K562 (cell line): ENCODE data around the gene TIGD7. TPM values are rescaled to one million over a fixed set of nuclear protein-coding genes. Genes with fewer than 3 reads are reported as not detected.

Experiments used
- ATAC-seq: fragments of 200-7000 bp; cut with Tn5 transposase; 3 replicates; pipeline ENCODE4 v1.9.1; 2020; ENCODE audit warnings: moderate library complexity
- BruUV-seq: library from RNA; stranded (reverse); fragments of 400-500 nt; replicated peaks from 2 replicates; lab custom pipeline; 2021; lab: Mats Ljungman, UMichigan
- CTCF ChIA-PET: fragments of 300-600 bp; formaldehyde crosslinking; extraction: SDS; loops from one replicate; lab custom pipeline; 2021; ENCODE audit warnings: low intra/inter-chr PET ratio; lab: Yijun Ruan, JAX
- POLR2A ChIA-PET: fragments of 300-600, 350-650 bp; sonication (Branson Sonifier 250); formaldehyde crosslinking; extraction: SDS; loops from one replicate; lab custom pipeline; 2021; ENCODE audit warnings: antibody characterized with exemption, inconsistent platforms; lab: Yijun Ruan, JAX
- DNase-seq, 4 experiments: peaks; one replicate each; pipeline versions ENCODE4 v3.0.0 to v3.0.0-alpha.2; 2011 to 2018; ENCODE audit warnings: low spot score in 3 of 4, mixed read lengths in 3 of 4; ENCODE audit errors: extremely low read depth in 1 of 4
- FAIRE-seq: peaks from 2 replicates; lab custom pipeline; 2011; peaks lifted over from hg19 to GRCh38; lab: Jason Lieb, UNC
- H2AFZ ChIP-seq: 2 replicates; pipeline ENCODE4 v1.6.0; 2011; ENCODE audit warnings: low read depth, low read length, control low read depth, inconsistent platforms
- H3K27ac ChIP-seq: fragments of 200-600 bp; 3 replicates; pipeline ENCODE4 v1.8.0; 2011; ENCODE audit warnings: low read depth, mild to moderate bottlenecking, control low read depth, inconsistent platforms, low read length, moderate library complexity, mixed read lengths; ENCODE audit errors: extremely low read depth
- H3K27me3 ChIP-seq, 2 experiments: fragments of 300-600 bp in 1 of 2; 2 replicates in 1 of 2; 3 replicates in 1 of 2; pipeline versions ENCODE4 v1.6.0 to v1.8.0; 2011; ENCODE audit warnings: inconsistent platforms in 2 of 2, low read length in 2 of 2, mild to moderate bottlenecking in 1 of 2, mixed read lengths in 1 of 2, moderate library complexity in 1 of 2; ENCODE audit not compliant: control insufficient read depth in 2 of 2, insufficient read depth in 2 of 2
- H3K36me3 ChIP-seq: fragments of 300-600 bp; 3 replicates; pipeline ENCODE4 v1.8.0; 2011; ENCODE audit warnings: mild to moderate bottlenecking, low read length, inconsistent platforms; ENCODE audit not compliant: control insufficient read depth, insufficient read depth
- H3K4me1 ChIP-seq, 2 experiments: fragments of 200-600 bp in 1 of 2; replicated peaks in 1 of 2; 2 replicates in 1 of 2; 3 replicates in 1 of 2; pipeline versions ENCODE4 v1.5.1 to v1.8.0; 2011; ENCODE audit warnings: inconsistent platforms in 2 of 2, low read length in 2 of 2, mild to moderate bottlenecking in 1 of 2, mixed read lengths in 1 of 2, moderate library complexity in 1 of 2; ENCODE audit not compliant: control insufficient read depth in 2 of 2, insufficient read depth in 2 of 2
- H3K4me2 ChIP-seq: 2 replicates; pipeline ENCODE4 v1.6.1; 2011; ENCODE audit warnings: low read length, control low read depth, inconsistent platforms, mixed read lengths; ENCODE audit not compliant: insufficient read depth
- H3K4me3 ChIP-seq: fragments of 200-600 bp; sonication (generic), shearing (Covaris generic); 2 replicates; pipeline ENCODE4 v1.5.1; 2016; ENCODE audit warnings: control low read depth, inconsistent platforms
- H3K79me2 ChIP-seq: fragments of 200-600 bp; 3 replicates; pipeline ENCODE4 v1.8.0; 2011; ENCODE audit warnings: low read length, inconsistent platforms; ENCODE audit not compliant: control insufficient read depth, insufficient read depth
- H3K9ac ChIP-seq, 2 experiments: 2 replicates each; pipeline versions ENCODE4 v1.6.0 to v1.6.1; 2011; ENCODE audit warnings: low read depth in 2 of 2, low read length in 2 of 2, control low read depth in 1 of 2, inconsistent platforms in 1 of 2, mild to moderate bottlenecking in 1 of 2, mixed read lengths in 1 of 2; ENCODE audit not compliant: insufficient read depth in 1 of 2
- H3K9me1 ChIP-seq: one replicate; pipeline ENCODE4 v1.6.0; 2011; ENCODE audit warnings: inconsistent platforms, mild to moderate bottlenecking, low read length, moderate library complexity; ENCODE audit not compliant: control insufficient read depth, insufficient read depth
- H3K9me3 ChIP-seq: replicated peaks from 2 replicates; pipeline ENCODE4 v1.5.1; 2011; ENCODE audit warnings: low read depth, low read length, inconsistent platforms; ENCODE audit not compliant: control insufficient read depth, insufficient read depth
- H4K20me1 ChIP-seq: replicated peaks from 2 replicates; pipeline ENCODE4 v1.6.1; 2011; ENCODE audit warnings: low read length, inconsistent platforms, mixed read lengths; ENCODE audit not compliant: control insufficient read depth, insufficient read depth
- ETS1 ChIP-seq: conservative IDR thresholded peaks from 2 replicates; pipeline ENCODE4 v1.6.1; 2011; ENCODE audit warnings: low read depth, mild to moderate bottlenecking, low read length; ENCODE audit not compliant: control insufficient read depth
- ETV5 ChIP-seq: sonication (generic); formaldehyde crosslinking; IDR thresholded peaks from 2 replicates; pipeline ENCODE4 v1.4.0; 2020; ENCODE audit warnings: low read depth, mild to moderate bottlenecking, missing genetic modification reagents
- HNRNPUL1 ChIP-seq: fragments of 200-400 bp; formaldehyde crosslinking; IDR thresholded peaks from 2 replicates; pipeline ENCODE4 v1.6.1; 2017; ENCODE audit warnings: low read length
- LCOR ChIP-seq: sonication (generic); formaldehyde crosslinking; IDR thresholded peaks from 2 replicates; pipeline ENCODE4 v1.8.0; 2022; ENCODE audit warnings: mild to moderate bottlenecking, missing genetic modification reagents
- MAZ ChIP-seq, 2 experiments: fragments of 450-650 bp in 1 of 2; sonication (generic) in 1 of 2; formaldehyde crosslinking; IDR thresholded peaks in 1 of 2; conservative IDR thresholded peaks in 1 of 2; 2 replicates each; pipeline versions ENCODE4 v1.4.0 to v1.5.0; 2020; ENCODE audit warnings: mild to moderate bottlenecking in 1 of 2, missing genetic modification reagents in 1 of 2
- MBD1 ChIP-seq: fragments of 250-450 bp; sonication (Bioruptor Pico); IDR thresholded peaks from 2 replicates; pipeline ENCODE4 v1.8.0; 2022; ENCODE audit warnings: inconsistent platforms
- MXI1 ChIP-seq: IDR thresholded peaks from 2 replicates; pipeline ENCODE4 v1.6.1; 2011; ENCODE audit warnings: low read depth, mild to moderate bottlenecking, improper control_type of control experiment, low read length
- NR3C1 ChIP-seq: sonication (generic); formaldehyde crosslinking; IDR thresholded peaks from 2 replicates; pipeline ENCODE4 v1.8.1; 2022; ENCODE audit warnings: missing genetic modification reagents
- SMAD3 ChIP-seq: fragments of 450-650 bp; formaldehyde crosslinking; conservative IDR thresholded peaks from 2 replicates; pipeline ENCODE4 v1.4.0; 2020; ENCODE audit warnings: mild to moderate bottlenecking
- SRSF3 ChIP-seq: fragments of 200-400 bp; formaldehyde crosslinking; IDR thresholded peaks from 2 replicates; pipeline ENCODE4 v1.6.1; 2016; ENCODE audit warnings: mild to moderate bottlenecking, low read length, moderate library complexity; ENCODE audit not compliant: insufficient read depth
- TAF1 ChIP-seq: IDR thresholded peaks from 2 replicates; pipeline ENCODE4 v1.6.1; 2011; ENCODE audit warnings: mild to moderate bottlenecking, low read length, moderate library complexity; ENCODE audit not compliant: insufficient read depth, control insufficient read depth, severe bottlenecking; ENCODE audit errors: extremely low read depth
- TRIM25 ChIP-seq: fragments of 450-650 bp; IDR thresholded peaks from 2 replicates; pipeline ENCODE4 v1.7.0; 2016; ENCODE audit warnings: borderline replicate concordance
- TRIM28 ChIP-seq: fragments of 450-650 bp; IDR thresholded peaks from 2 replicates; pipeline ENCODE4 v1.6.1; 2017
- ZNF133 ChIP-seq: fragments of 250-450 bp; sonication (Bioruptor Pico); IDR thresholded peaks from 2 replicates; pipeline ENCODE4 v1.4.0; 2020; ENCODE audit warnings: mild to moderate bottlenecking
- ZNF143 ChIP-seq: sonication (generic); formaldehyde crosslinking; IDR thresholded peaks from 2 replicates; pipeline ENCODE4 v1.9.0; 2022; ENCODE audit warnings: mild to moderate bottlenecking, missing genetic modification reagents
- ZNF316 ChIP-seq: fragments of 450-650 bp; IDR thresholded peaks from 2 replicates; pipeline ENCODE4 v1.6.1; 2016
- ZNF408 ChIP-seq: fragments of 250-450 bp; sonication (Bioruptor Pico); IDR thresholded peaks from 2 replicates; pipeline ENCODE4 v1.4.0; 2020; ENCODE audit warnings: low read depth, mild to moderate bottlenecking, moderate library complexity
- ZNF668 ChIP-seq: fragments of 250-450 bp; sonication (Bioruptor Pico); IDR thresholded peaks from 2 replicates; pipeline ENCODE4 v1.8.0; 2022; ENCODE audit warnings: mild to moderate bottlenecking, inconsistent platforms
- ZNF778 ChIP-seq: fragments of 450-650 bp; formaldehyde crosslinking; IDR thresholded peaks from 2 replicates; pipeline ENCODE4 v1.4.0; 2020; ENCODE audit warnings: mild to moderate bottlenecking, moderate library complexity
- WGBS: fragments of 100-300 bp; shearing (Covaris generic); methylation state at CpG from one replicate; pipeline ENCODE4 v1.1.6; 2016; ENCODE audit warnings: low coverage, mixed read lengths; ENCODE audit not compliant: insufficient coverage; ENCODE audit errors: missing lambda C conversion rate; 5-methylcytosine and 5-hydroxymethylcytosine counted together
- in situ Hi-C: fragments of 300-500 bp; cut with MboI; formaldehyde crosslinking; loops from 4 replicates; pipeline ENCODE4 v1.15.0; 2018; ENCODE audit warnings: inconsistent platforms, mixed read lengths
- intact Hi-C: fragments of 100-400 bp; cut with micrococcal nuclease; formaldehyde crosslinking; loops from 2 replicates; pipeline ENCODE4 v1.14.2; 2022
- polyA plus RNA-seq, 8 experiments: library from polyadenylated mRNA; depleted of rRNA in 4 of 8; stranded (reverse) in 5 of 8; unstranded in 3 of 8; fragments of >200 nt; fragmentation: Nextera tagmentation in 2 of 8; fragmentation: Illumina TruSeq in 1 of 8; extraction: Ambion mirVana in 2 of 8; extraction: Trizol in 1 of 8; gene quantifications; 2 replicates each; pipeline versions ENCODE4 v1.2.1 to v1.2.3, GENCODE V29; 2011 to 2014; ENCODE audit warnings: inconsistent platforms in 1 of 8, missing spikeins in 1 of 8
- total RNA-seq, 7 experiments: library from RNA; depleted of rRNA in 6 of 7; stranded (reverse); fragments of >200 nt in 6 of 7; fragmentation: Illumina TruSeq in 2 of 7; extraction: Trizol in 2 of 7; gene quantifications; 2 replicates each; pipeline versions ENCODE4 v1.2.1 to v1.2.3, GENCODE V29; 2011 to 2021; ENCODE audit warnings: low replicate concordance in 1 of 7

TIGD7 gene
- total and polyA plus RNA-seq, 9 of the 15 experiments (the other 6 are each of a cell fraction or from before 2014, with no cell fraction given): 0.84 to 10.7 (median 6.7) TPM

GRCh38 chr16:3282103-3282729 is 23.0 kb downstream of the TIGD7 start:
- peak; percentile 55 for FAIRE-seq
- Histone ChIP-seq H4K20me1 (no peaks in the 10 kb centered on the region), H3K27ac (peak overlapping the region; percentile 100), H3K9me1 (no peaks in the 10 kb centered on the region), H2AFZ (peak overlapping the region; percentile 97), H3K4me2 (peak overlapping the region; percentile 98), H3K4me3 (peak overlapping the region; percentile 93), H3K27me3 (no peaks in the 10 kb centered on the region), H3K4me1 (peaks cover 8 to 22% of the 10 kb centered on the region in 2 experiments; a peak in 4 of 5 replicates), H3K9ac (peak overlapping the region; percentile 96 to 99), H3K79me2 (peaks cover 32% of the 10 kb centered on the region), H3K36me3 (peaks cover 22% of the 10 kb centered on the region; the same call in 2 of the 3 replicates), H3K9me3 (peaks cover 3% of the 10 kb centered on the region)
- CTCF ChIA-PET: no interaction called here
- in situ Hi-C loops: no loop called here
- 12% methylated on average over 25 of the region's 29 CpGs for WGBS
- BruUV-seq: TSS peak; percentile 86
- DNase-seq: peak in 1 of 4 experiments; percentile 75
- POLR2A ChIA-PET: interaction anchor here (0.6 to 3.1 kb wide), 21 partner anchors 9 to 443 kb away, joined by 3 to 15 read pairs (median 4); partner anchors contain the start of genes ZNF174 and ZSCAN32
- intact Hi-C loops: loop anchor here (2.0 kb wide), 1 partner anchor 17 kb away; no protein-coding TSS in a partner anchor
- peak; percentile 74 for ATAC-seq
- TF ChIP-seq TRIM28 (no peak), ZNF408 (CRISPR knock-in tag) (no peak), ZNF316 (peak; percentile 91), SMAD3 (no peak), ZNF133 (CRISPR knock-in tag) (no peak), ZNF143 (no peak), SRSF3 (no peak), ZNF778 (CRISPR knock-in tag) (no peak), HNRNPUL1 (no peak), ETS1 (no peak), MBD1 (CRISPR knock-in tag) (0 out of 2 replicates have a peak, but pooled peaks have one; percentile 55), ZNF668 (no peak), LCOR (CRISPR knock-in tag) (no peak), TAF1 (peak; percentile 40), NR3C1 (CRISPR knock-in tag) (no peak), ETV5 (CRISPR knock-in tag) (no peak), TRIM25 (no peak), MXI1 (no peak), MAZ (CRISPR knock-in tag; conservative IDR thresholded peaks at IDR 0.05 in 1 of 2, IDR thresholded peaks at IDR 0.05 in 1 of 2) (peak in 1 of 2 experiments; percentile 47; a peak in 2 of 4 replicates)
